GM18502 (cell line): Measurements from ENCODE around the gene AMDHD2.

Experiments used
- ATAC-seq: cut with Tn5 transposase; IDR thresholded peaks from one replicate; pipeline ENCODE4 v1.9.1; 2021; ENCODE audit warnings: mild to moderate bottlenecking; ENCODE audit not compliant: unreplicated experiment, poor library complexity

Gene AMDHD2

DNA sequence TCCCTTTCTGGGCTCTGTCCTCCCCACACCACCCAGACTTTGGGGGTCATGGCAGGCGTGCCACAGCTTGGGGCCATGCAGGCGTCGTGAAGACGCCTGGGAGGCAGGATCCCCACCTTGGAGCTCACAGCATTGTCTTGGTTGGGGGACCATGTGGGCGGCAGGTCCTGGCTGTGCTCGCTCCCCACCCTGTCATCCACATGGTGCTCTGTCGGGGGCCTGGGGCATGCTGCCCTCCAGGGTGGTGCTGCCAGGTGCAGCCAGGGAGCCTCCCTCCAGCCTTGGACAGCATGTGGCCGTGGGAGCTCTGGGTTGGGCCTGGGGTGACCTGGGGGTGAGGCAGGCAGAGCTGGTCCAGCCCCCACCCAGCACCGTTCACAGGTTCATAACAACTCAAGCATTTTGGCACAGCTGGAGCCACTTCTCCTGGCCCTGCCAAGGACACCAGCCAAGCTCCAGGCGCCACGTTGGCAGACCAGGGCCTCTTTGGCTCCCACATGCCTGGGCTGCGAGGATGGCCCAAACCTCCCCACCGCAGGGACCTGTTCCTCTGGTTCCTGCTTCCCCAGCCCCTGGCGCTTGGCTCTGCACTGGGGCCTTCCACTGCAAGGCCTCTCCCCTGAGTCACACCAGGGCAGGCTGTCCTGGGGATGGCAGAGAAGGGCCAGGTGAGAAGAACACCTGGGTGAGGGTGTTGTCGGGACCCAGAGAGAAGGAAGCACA, 21.5 kb upstream of the AMDHD2 start:
- ATAC-seq: no peak

DNA sequence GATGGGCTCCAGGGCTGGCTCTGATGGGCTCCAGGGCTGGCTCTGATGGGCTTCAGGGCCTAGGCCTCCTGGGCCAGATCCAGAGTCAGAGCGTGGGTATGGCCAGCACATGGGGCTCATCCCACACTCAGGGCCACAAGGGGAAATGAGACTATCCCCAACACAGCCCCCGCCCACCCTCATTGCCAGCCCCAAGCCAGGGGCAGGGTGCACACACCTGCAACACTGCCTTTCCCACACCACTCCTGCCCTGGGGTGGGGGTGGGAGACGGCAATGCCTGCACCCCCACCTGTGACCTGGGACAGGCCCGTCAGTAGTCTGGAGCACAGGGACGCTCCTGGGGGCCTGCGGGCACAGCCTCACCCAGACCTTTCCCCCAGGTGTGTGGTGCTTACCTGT, 20.7 kb upstream of the AMDHD2 start:
- ATAC-seq: no peak

DNA sequence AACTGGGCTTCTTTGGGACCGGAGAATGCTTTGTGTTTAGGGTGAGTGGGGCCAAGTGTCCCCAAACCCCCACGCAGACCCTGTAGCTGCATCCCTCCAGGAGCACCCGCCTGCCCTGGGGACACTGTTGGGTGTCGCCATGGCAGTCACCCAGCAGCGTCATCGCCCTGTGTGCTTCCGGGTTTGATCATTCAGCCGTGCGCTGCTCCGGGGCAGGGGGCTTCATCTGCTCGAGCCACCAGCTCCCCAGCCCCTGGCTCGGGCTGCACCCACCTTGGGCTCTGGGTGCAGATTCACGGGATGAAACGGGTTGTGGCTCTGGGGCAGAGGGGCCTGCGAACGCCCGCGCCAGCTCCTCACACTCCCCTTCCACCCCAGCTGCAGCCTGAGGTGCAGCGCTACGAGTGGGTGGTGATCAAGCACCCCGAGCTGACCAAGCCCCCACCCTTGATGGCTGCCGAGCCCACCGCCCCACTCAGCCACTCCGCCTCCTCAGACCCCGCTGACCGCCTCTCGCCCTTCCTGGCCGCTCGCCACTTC, 20.2 kb upstream of the AMDHD2 start:
- no peak for ATAC-seq

DNA sequence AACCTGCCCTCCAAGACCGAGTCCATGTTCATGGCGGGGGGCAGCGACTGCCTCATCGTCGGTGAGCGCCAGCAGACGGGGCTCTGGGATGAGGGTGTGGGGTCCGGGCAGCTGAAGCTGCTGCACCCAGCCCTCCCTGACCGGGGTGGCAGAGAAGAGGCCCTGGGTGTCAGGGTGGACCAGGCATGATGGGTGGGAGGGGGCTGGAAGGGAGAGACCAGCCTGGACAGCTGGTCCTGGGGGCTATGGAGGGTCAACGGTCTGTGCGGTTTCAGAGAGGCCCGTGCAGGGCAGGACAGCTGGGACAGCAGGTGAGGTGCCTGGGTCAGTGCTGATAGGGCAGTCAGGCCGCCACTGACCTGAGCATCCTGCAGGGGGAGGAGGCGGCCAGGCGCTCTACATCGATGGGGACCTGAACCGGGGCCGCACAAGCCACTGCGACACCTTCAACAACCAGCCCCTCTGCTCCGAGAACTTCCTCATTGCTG, 19.7 kb upstream of the AMDHD2 start:
- no peak for ATAC-seq

DNA sequence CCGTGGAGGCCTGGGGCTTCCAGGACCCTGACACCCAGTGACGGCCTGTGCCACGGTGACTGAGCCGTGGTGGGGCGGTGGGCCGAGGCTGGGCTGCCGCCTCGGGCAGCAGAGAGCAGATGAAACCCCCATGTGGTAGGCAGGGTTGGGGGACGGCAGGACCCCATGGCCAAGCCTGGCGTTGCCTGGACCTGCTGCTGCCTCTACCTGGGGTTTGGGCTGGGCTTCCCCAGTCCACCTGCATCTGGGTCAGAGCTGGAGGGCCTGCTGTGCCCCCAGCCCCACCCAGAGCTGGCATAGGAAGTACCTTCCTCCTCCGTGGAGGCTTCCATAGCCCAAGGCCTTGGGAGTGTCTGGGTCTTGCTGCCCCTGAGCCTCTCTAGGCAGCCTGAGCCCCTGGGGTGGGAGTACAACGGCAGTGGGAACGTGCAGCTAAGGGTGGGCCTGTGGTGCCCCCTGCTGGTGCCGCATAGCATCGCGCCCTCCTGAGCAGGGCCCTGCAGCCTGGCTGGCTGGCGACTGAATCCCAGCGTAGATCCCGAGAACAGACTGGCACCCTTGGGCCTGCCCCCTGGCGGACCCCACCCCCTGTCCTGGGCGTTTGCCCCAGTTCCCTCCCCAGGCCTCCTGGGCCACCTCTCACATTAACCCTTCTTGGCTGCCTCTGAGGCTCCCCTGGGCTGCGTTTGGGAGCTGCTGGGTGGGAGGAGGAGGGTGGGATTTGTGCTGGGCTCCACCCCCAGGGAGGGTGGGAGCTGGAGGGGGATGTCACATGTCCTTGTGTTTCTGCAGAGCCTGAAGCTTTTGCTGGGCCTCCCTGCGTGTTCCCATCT, 19.0 kb upstream of the AMDHD2 start:
- peak; percentile 56 for ATAC-seq

DNA sequence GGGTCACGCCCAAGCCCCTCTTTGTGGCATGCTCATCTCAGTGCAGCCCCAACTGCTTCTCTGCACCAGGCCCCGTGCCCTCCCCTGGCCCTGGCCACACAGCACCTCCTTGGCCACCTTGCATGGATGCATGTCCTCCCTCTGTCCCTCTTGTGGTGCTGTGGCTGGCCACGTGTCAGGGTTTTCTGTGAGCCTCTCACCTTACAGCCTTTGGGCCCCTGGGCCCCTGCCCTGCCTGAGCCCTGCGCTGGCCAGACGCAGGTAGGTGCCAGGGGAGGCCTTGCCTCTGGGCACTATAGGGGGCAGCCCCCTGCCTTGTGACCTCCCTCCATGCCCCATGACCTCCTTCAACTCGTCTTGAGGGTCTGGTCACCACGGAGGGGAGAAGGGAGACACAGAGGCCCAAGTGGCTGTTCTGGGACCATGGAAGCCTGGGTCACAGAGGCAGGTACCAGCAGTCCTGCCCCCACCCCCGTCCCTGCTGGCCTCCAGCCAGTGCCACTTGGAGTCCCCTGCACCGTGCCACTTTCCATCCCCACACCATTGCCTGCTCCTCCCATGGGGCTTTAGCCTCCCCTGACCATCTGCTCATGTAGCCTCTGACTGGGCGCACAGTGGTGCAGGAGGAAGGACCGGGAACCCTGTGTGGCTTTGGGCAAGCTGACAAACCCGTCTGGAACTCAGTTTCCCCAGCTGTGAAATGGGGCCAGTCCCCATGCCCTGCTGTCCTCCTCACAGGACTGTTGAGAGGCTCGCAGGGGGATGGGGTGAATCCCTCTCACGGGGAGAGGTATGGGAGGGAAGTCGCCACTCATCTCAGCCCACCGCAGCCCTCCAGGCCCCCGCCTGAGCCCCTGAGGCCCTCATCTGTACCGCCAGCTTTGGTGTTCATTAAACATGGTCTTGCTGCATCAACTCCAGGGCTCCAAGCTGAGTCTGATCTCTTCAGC, 17.9 kb upstream of the AMDHD2 start:
- no peak for ATAC-seq

DNA sequence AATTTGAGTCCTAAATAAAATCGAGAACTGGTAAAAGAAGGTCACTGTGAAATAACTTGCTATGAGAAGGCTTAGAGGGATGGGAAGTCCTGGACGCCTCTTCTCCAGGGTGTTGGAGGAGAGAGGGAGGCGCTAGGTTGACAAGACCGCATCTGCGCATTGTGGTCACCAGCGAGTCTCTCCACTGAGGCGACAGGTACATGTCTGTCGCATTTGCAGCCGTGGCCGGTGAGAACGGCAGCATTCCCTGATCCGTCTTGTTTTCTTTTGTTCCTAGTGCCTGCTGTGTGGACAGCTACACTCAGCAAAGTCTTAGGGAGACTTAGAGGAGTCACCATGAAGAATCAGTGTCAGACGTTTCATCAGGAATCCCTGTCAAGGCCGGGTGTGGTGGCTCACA, 14.5 kb upstream of the AMDHD2 start:
- no peak for ATAC-seq

DNA sequence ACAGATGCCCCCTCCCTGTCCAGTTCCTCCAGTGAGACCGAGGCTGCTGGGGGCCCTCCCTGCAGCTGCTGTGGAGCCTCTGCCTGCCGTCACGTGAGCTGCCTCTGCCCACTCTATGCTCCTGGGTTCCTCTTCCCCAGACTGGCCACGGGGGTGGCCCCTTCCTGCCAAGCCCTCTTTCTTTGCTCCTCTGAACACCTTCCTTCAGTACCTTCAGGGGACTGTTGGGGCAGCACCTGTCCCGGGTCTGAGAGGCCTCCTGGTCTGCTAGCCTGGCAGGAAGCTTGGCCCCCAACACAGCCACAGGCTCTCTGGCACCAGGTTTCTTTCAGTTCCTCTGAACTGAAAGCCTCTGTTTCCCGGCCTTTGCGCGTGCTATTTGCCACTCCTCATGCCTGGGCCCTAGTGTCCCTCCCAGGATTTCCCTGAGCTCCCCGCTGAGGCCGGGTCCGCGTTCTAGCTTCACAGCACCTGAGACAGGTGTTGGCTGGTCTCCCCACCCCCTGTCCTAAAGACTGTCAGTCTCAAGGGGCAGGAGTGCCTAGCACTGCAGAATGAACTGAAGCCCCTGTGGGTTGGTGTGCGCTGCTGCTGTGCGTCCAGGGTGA, 13.0 kb upstream of the AMDHD2 start:
- ATAC-seq: peak; percentile 47

DNA sequence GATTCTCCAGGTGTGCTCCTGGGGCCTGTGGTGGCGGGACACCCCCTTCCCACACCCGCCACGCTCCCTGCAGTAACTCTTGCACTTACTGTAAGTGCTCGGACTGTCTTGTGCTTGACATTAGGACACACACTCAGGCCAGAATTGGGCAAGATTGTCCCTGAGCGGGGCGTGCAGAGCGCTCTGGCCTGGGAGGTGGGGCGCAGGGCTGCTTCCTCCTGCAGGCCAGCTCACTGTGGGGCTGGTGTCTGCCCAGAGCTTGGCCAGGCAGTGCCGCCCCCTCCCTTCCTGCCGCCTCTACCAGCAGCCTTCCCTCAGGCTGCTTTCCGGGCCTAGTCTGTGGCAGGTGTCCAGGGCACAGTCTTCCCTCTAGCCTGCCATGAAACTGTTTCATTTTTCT, 12.5 kb upstream of the AMDHD2 start:
- ATAC-seq: peak; percentile 24

DNA sequence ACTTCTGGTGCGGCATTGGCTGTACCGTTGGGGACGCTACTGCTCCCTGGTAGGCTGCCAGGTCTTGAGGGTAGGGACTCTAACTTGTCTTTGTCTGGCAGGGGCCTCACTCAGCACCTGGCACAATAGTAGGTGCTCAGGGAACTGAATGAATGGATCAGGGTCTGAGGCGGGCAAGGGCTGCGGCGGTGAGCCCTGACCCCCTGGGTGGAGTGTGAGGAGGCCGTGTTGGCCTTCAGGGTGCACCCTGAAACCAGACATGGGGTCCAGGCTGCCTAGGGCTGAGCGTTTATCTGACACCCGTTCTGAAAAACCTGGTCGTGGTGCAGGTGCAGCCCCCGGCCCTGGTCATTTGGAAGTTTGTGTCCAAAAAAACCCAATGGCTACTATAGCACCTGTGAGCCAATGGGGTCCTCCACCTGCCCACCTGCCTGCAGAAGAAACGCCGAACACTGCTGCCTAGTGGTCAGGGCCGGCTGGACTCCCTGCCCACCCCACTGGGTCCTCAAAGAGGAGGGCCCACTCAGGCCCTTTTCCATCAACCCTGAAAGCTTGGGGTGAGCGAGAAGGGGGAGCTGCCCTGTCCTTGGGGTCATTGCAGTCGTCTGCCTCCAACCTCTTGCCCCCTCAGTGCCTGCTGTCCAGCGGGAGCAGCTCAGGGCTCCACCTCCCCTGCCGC, 11.3 kb upstream of the AMDHD2 start:
- ATAC-seq: no peak

DNA sequence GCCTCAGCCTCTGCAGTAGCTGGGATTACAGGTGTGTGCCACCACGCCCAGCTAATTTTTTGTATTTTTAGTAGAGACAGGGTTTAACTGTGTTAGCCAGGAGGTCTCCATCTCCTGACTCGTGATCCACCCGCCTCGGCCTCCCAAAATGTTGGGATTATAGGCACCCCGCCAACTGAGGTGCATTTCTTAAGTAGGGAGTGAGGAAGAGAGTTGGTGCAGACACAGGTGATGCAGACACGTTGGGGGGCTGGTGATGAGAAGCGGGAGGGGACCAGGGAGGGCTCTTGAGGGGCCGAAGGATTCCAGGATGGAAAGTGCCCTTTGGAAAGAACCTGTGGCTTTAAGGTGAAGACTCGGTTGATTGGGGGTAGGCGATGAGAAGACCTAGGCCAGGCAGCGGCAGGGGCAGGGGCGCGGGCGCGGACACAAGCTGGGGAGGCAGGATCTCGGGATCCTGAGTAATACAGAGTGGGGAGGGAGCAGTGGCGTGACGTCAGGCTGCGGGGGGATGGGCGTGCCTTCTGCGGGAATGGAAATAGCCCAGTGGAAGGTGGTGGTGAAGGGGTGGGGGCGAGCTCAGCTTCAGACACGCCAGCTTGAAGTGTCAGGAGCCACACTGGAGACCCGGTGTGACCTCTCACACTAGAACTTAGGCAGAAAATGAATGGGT, 8.9 kb upstream of the AMDHD2 start:
- no peak for ATAC-seq

DNA sequence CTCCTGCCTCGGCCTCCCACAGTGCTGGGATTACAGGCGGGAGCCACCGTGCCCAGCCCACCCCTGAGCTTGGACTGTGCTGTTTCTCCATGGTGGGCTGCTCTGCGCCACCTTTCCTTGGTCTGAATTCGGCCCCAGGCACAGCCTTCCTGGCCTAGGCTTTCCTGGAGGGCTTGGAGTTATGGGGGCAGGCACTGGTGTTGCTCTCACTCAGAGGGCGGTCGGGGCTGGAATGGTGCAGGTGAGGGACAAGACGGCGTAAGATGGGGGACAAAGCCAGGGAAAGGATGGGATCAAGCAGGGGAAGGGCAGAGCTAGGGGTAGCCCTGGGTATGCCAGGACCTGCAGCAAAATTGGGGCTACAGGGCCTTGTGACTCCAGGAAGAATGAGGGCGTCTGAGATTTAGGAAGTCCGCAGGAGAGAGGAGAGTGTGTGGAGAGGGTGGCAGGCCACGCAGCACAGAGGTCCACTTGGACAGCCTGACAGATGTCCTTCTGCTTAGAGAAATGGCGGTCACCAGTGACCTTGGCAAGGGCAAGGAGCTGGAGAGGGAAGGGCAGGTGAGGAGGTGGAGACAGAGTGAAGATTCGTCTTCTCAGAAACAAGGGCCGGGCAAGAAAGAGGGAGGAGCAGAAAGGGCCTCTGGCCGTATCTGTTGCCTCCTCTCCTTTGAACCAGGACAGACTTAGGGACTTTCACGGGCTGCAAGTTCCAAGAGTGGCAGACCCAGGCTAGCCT, 8.0 kb upstream of the AMDHD2 start:
- ATAC-seq: no peak

DNA sequence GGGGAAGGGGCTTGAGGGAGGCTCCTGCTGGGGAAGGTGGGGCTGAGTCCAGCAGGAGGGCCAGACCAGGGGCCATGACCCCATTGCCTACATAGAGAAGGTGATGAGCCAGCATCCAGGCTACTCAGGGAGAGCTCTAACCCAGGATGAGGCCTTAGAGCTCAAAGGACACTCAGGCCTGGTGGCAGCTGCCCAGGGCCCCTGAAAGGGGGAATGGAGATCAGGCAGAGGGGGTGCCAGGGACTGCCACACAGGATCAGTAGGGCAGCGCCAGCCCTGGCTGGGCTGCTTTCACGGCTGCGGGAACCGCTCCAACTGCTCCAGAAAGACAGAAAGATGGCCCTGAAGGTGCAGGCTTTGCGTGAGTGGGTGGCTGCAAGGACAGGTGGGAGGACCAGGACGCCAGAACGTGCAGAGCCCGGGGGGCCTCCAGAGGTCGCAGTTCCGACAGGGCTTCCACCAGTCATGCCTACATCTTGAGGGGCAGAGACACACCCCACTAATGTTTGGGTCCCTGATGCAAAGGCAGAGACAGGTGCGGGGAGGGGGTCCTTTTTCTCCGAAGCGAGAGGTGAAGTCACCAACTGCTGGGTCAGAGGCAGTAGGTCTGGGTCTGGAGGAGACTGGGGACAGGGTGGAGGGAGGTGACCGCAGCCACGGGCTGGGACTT, 7.3 kb upstream of the AMDHD2 start:
- no peak for ATAC-seq

DNA sequence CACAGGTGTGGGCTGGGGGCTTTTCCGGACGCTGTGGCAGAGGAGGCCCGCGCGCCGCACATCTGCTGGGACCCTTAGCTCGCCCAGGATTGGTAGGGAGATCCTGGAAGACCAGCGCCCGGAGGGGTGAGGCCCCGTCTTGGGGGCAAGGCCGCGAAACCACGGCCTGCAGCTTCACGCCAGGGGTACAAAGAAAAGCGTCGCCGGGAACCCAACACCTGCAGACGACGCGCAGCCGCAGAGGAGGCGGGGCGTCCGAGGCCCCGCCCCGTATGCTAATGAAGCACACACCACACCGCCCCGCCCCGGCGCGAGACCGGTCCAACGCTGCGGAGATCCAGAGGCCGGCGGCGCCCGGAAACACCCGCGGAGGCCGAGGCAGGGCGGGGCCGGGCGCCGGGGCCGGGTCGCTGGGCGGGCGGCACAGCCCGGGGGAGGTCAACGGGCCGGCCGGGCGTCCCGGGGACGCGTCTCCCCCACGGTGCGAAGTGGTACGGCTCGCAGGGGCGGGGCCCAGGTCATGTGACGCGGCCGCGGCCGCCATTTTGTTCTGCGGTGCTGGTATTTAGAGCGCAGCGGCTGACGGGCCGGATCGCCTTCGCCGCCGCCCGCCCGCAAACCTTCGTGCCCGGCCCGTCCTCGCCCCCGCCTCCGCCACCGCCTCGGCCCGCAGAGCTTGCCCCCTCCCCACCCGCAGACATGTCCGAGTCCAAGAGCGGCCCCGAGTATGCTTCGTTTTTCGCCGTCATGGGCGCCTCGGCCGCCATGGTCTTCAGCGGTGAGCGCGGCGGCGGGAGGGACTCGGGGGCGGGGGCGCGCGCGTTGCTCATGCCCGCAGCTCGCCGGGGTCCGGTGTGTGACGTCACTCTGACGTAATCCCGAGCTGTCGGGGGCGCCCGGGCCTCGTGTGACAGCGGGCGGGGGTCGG, 6.5 kb upstream of the AMDHD2 start, which contains the start of gene ATP6V0C:
Gene ATP6V0C (plus strand): TSS at position 548 of the 928 bp plus-strand sequence. CDS start 152 bp downstream, at position 700.
- ATAC-seq: peak; percentile 68

DNA sequence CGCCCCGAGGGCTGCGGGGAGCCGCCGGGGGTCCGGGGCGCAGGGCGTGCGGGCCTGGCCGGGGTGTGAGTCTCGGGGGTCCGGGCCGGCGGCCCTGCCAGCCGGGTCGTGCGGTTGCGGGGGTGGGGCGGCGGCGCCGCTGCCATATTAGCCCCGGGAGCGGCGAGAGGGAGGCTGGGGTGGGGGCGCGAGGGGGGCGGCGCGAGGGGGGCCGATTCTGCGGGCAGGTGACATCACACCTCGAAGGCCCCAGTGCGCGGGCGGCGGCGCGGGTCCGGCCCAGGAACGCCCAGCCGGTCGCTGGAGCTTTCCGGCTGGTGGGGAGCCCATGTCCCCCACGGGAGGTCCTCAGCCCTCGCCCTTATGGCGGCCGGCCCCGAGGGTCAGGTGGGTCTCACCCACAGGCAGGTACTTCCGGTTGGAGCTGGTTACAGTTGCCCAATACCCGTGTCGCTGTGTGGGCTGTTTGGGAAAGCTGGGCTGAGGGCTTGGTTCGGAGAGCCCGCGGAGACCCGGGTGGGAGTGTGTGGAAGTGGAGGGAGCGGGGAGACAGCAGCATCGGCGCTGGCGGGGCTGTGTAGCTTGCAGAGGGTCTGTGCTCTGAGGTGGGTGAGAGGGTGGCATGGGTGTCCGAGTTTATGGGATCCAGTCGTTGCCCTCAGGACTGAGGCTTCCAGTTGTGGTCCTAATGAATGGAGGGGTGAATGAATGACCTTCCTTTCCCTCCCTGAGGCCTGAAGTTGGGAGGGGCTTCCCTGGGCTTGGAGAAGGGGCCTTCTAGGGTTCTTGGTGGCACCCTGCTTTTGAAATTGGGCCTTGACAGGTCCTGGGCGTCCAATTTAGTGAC, 5.6 kb upstream of the AMDHD2 start:
- ATAC-seq: no peak
